ENCODE measurements around the gene ALS2.
"Not testable (repeated sequence)": the region's sequence is repeated elsewhere in the genome, so short reads cannot be mapped to it uniquely, and the experiment has no call there.

The ALS2 gene

DNA sequence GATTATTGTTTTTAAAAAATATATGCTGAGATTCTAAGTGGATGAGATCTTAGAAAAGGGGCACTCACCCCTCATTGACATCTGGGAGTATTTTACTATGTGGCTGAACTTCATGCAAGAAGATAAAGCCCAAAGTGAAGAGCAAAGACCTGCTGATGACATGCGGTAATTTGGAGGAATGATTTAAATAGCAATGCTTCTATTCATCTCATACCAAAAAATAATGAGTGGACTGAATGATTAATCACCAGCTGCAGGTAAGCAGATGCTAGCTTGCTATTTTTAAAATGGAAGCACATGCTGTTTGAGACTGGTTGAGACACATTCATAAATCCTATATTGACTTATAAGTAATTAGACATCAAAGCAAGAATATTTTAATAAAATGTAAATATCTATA lies 12.9 kb upstream of the ALS2 start:
- no peak for DNase-seq (ENCODE audit: low read depth)

DNA sequence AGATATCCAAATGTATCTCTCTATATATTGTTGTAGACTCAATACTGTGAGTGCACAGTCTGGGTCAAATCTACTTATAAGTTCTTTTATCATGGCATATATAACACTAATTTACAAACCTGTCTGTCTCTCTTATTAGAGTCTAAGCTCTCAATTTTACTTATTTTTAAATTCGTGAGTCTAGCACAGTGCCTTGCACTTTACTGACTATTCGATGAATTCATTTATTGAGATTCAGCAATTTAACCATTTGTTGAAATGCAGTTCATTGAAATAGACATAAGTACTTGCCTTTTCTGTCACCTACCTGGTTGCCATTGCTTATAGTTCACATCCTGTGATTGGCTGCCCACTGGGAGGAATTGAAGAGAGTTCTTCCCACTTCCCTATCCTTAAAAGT lies 10.3 kb upstream of the ALS2 start:
- DNase-seq (ENCODE audit: low read depth): no peak

DNA sequence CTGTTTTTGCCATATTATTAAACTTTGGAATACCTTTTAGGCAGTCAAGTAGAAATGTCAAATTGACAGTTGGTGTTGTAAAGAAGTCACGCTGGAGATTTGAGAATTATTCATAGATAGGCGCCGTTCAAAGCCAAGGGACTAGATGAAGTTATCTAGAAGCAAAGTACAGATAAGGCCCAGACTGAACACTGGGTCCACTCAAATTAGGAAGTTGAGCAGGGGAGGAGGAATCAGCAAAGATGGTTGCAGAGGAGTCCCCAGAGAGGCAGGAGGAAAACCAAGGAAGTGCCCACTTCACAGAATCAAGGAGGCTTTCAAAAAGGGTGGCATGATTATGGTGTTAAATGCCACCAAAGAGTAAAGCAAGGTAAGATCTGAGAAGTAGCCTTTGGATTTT lies 9.6 kb upstream of the ALS2 start:
- no peak for DNase-seq (ENCODE audit: low read depth)

DNA sequence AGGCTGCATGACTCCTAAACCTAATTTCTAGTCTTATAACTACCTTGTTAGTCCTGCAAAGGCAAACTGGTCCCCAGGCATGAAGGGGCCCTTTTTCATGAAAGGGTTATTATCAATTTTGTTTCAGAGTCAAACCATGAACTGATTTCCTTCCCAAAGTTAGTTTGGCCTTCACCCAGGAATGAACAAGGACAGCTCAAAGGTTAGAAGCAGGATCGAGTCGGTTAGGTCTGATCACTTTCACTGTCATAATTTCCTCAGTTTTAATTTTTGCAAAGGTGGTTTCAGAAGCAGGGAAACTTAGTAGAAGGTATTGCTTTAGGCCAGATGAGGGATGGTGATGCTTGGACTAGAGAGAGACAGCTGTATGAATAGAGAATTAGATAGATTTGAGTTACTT lies 8.7 kb upstream of the ALS2 start:
- no peak for DNase-seq (ENCODE audit: low read depth)

DNA sequence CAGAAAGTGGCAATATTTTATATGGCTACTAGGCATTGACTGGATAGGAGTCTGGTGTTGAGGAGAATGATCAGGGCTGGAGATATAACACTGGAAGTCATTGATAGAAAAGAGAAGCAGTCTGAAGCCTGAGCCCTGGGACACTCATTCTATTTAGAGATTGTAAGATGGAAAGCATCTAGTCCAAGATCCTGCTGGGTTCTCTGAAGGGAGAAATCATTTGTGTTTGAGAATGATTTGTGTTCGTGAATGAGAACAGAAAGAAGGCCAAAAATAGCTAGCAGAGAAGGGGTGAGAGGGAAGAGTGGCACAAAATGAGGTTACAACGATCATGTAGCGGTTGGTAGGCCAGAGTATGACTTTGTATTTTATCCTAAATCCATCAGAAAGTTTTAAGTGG lies 7.6 kb upstream of the ALS2 start:
- no peak for DNase-seq (ENCODE audit: low read depth)

DNA sequence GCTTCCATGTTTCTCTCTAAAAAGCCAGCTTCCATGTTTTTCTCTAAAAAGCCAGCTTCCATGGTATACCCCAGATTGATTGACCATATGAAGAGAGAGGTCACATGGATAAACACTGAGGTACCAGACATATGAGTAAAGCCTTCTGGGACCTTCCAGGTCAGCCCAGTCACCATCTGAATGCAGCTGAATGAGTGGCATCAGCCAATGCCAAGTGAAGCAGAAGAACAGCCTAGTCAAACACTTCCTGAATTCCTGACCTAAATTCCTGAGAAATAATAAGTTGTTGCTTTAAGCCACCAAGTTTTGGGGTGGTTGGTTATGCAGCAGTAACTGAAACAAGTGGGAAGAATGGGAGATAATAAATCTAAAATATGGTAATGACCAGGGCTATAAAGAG lies 5.7 kb upstream of the ALS2 start:
- DNase-seq (ENCODE audit: low read depth): no peak

DNA sequence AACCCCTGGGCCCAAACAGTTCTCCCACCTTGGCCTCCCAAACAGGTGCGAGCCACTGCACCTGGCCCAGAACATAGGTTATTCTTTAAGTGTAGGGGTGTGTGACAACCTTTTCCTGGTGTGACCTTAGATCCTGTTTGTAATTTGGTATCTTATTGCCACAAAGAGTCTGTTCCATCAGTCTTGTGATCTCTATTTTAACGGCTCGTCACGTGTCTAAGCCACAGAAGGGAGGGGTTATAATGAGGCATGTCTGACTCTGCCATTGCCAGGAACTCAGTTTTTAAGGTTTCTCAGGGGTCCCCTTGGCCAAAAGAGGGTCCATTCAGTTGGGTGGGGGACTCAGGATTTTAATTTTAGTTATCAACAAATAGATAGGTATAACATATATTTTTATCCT lies 4.4 kb upstream of the ALS2 start:
- DNase-seq (ENCODE audit: low read depth): no peak

DNA sequence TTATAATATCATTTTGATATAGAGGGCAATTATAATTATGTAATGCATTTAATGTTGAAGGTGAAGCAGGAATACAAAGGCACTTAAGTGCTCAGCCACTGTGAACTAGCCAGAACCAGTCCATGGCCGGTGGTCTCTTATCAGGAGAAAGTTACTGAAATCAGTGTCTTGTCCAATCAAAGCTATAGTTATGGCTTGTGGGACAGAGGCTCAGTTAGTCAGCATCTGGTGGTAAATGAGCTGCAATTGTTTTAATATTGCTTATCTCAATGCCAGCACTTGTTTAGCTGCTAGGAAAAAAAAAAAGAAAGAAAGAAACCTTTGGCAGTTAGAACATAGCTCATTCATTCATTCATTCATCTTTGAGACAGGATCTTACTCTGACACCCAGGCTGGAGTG lies 3.8 kb upstream of the ALS2 start:
- no peak for DNase-seq (ENCODE audit: low read depth)

DNA sequence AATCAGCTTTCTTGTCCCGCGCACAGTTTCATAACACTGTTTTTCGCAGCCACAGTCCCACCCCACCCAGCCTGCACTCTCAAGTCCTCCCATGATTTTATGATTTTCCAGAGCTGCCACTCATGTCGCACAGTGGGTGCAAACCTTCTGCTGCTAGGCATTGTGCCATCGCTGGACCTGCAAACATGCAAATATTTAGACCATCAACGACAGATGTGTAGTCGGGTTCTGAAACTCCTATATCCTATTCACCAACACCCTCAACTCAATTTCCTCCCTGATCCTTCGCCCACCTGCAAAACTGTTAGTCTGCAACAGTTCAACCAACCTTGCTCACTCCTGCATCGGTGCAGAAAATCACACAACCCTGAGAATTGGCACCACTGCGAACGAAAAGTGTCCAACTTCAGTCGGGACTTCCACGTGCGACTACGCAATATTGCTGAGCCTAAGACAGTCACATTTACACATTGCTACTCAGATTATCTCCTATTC lies 871 bp upstream of the ALS2 start:
- no peak for DNase-seq (ENCODE audit: low read depth)

DNA sequence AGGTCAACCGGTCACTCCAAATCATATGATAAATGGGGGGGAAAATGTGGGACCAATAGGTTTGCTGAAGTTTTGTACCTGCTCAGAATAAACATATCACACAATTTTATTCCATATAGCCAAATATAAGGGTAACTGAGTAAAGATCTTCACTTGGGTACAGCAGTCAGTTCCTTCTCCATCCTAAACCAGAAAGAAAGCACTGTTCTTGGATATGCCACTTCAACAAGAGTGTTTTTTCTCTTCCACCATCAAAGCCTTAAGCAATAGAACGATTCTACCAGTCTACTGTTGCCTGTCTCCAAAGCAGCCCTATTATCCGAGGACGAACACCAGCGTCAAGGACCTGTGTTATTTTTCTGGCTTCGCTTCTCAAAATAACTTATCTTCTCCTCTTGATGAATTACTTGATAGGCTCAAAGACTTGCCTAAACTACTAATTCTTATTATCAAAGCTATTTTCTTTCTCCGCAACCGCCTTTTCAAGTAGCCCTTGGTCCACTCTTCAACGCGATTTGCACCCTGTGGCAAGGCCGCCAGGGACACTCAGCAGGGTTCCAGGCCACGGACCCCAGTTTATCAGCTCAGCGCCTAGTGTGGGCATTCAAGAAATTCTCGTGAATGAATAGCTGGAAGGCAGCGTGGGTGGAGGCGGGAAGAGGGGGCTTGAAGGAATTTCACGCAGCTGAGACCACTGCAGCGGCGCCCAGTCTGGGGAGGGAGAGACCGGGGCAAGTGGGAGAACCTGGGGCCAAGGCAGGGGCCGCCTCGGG lies 646 bp downstream of the ALS2 start:
- DNase-seq (ENCODE audit: low read depth): no peak

DNA sequence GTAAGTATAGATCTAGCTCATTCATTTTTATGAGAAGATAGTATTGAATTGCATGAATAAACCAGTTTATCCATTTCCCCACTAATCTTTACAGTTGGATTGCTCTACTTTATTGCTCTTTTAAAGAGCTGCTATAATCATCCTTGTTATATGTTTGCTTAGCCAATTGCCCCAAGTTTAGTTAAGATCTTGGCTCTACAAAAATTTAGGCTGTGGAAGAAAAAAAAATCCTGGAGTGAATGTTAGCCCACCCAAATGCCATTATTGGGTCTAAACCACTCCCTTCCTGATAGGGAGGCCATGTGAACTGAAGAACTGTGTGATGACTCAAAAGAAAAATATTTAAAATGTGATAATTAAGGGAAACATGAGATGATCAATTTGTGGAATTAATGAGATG lies 2.9 kb downstream of the ALS2 start:
- no peak for DNase-seq (ENCODE audit: low read depth)

DNA sequence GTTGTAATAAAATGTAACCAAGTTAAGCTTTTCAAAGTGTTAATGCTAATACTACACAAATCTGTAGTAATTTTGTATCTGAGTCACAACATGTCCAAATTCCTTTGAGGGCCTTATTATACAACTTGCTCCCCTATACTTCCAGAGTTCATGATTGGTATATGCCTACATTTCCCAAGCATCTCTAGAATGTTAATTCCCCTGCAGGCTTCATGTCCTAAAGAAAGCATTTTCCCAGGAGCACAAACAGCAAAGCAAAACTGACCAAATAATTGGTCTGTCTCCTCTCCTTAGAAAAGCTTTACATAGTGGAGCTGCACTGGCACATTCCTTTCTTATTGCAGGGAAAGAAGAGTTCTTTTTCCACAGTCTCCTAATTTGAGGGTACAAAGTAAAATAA lies 3.7 kb downstream of the ALS2 start:
- no peak for DNase-seq (ENCODE audit: low read depth)

DNA sequence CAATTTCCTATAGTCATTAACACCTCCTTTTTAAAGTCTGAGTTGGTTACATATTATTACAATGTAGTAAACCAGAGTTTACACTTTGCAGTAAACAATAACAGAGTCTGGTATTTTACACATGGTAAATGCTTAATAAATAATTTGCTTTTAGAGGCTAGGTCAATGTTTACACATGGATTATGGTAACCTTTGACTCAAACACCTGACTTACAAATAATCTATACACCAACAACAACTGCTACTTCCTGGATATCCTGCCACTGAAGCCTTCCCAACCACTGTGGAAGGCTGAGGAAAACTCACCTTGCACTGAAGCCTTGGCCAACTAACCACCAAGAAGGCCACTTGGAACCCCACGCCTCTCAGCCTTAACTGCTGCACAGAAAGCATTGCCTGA lies 5.4 kb downstream of the ALS2 start:
- no peak for DNase-seq (ENCODE audit: low read depth)

DNA sequence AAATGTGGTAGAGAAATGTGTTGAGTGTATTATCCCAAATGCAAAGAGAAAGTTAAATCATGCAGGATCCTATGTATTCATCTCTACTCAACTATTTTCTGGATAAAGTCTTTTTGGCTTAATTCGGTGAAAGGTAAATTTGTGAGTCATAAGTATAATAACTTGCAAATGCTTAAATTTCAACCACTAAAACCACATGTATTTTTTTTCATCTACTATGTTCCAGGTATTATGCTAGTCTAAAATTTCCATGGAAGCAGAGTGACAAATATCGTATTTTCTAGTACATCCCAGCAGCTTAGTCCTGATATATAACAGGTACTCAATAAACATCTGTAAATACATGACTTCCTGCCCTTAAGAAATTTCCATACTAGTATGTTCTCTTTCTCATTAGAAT lies 6.2 kb downstream of the ALS2 start:
- DNase-seq (ENCODE audit: low read depth): no peak

DNA sequence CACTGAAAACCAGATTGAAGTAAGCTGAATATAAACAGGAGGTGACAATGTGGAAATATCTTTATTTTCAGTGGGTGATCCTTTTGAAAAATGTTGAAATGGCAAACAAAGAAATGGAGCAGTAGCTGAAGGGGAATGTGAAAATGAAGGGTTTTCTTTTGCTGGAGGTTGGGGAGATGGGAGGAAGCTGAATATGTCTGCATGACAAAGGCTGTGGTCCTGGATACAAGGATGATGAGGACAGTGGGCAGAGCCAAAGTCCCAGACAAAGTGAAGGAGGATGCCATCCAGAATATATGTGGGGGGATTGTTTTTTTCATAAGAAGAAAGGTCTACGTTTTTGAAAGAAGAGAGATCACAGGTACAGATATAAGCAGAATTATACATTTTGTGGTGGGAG lies 6.7 kb downstream of the ALS2 start:
- no peak for DNase-seq (ENCODE audit: low read depth)

DNA sequence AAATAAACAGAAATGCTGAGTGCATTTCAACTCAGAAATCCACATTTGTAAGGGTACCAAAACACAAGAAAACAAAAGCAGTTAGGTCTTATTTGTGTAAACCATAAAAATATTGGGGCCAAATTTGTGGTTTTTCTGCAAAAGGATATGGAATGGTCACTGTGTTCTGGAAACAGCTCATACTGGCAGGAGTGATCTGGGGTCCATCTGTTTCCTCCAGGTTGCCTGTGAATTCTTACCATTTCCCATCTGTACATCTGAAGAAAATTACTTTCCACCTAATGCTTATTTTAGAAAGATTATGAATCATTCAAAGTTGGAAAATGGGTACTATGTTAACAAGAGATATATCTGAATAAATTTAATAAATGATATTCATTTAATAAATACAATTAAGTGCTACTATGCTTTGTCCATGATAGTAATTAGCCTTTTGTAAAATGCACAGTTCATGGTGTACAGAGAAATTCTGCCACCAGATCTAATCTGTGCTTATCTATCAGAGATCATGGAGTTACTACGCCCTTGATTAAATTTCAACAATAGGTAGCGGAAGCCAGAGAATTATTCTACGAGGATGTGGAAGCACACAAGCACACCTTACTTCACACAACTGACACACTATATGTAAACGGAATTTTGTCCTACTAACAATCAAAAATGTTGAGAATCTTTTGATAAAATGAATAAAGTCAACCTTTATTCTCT lies 10.9 kb downstream of the ALS2 start:
- DNase-seq (ENCODE audit: low read depth): no peak

DNA sequence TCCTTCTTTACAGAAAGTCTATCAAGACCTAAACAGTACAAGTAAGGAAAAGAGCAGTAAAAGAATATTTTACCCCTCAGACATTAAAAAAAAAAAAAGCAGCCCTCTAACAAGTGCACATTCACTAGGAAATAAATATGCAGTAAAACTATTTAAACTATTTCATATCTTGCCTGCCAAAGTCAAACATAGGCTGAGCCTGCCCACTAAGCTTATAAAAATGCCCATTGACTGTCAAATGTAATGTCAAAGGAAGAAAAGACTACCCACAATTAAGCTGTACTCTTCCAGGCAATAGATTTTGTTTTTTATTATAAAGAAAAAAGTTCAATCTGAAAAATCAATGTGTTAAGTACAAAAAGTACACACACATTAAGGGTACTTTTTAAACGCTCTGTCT lies 11.8 kb downstream of the ALS2 start:
- DNase-seq (ENCODE audit: low read depth): no peak

DNA sequence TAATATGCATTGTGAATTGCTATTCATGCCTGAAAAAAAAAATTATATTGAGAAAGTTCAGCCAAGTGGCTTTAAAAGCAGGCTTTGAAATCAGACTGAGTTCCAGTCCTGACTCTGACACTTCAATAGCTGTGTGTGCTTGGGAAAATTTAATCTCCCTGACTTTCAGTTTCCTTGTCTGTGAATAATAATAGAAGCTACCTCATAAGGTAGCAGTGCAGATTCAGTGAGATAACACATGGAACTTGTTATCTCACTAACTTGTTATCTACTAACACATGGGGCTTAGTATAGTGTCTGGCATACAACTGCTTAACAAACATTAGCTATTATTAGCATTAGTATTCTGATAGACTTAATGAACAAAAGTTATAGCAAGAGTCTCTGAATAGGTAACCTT lies 14.9 kb downstream of the ALS2 start:
- no peak for DNase-seq (ENCODE audit: low read depth)

DNA sequence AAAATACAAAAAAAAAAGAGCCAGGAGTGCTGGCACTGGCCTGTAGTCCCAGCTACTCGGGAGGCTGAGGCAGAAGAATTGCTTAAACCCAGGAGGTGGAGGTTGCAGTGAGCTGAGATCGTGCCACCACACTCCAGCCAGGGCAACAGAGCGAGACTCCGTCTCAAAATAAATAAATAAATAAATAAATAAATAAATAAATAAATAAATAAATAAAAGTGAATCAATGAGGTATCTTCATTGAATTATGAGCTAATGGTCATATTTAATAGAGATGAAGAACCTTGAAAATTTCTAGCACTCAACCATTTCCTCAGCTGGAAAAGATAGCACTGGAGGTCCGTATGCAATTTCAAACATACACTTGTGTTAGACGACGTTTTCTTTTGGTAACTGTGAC lies 16.3 kb downstream of the ALS2 start:
- not testable (repeated sequence) for DNase-seq (ENCODE audit: low read depth)

DNA sequence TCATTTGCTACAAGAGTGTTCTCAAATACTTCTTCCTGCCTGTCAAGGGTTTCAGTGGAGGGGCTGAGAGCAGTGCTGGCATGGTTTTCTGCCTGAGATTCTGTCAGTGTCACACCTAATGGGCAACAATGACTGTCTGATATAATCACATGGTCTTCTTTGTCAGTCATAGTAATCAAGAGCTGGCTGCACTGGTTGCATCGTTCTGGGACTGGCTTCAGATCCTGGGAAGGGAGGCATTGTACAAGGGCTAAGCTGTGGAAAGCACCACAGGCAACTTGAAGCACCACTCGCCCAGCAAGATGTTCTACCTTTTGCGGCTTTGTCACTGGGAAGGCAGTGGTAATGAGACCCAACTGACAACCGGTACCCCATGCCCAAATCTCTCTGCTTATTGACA lies 19.6 kb downstream of the ALS2 start:
- DNase-seq (ENCODE audit: low read depth): no peak

DNA sequence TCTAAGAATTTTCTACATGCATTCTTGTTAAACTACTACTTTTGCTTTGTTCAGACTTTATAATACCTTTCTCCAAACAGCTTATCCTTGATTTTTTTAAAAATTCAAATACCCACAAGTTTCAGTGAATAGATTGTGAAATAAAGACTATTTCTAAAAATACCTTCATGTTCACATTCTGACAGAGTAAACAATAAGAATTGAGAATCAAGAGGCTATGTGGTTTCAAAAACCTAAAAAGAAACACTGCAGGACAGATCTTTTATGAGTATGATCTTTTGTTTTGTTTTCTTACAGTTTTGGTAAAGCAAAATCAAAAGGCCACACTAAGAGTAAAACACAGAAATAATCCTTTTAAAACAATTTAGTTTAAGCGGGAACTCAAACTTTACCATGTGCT lies 21.2 kb downstream of the ALS2 start:
- no peak for DNase-seq (ENCODE audit: low read depth)

DNA sequence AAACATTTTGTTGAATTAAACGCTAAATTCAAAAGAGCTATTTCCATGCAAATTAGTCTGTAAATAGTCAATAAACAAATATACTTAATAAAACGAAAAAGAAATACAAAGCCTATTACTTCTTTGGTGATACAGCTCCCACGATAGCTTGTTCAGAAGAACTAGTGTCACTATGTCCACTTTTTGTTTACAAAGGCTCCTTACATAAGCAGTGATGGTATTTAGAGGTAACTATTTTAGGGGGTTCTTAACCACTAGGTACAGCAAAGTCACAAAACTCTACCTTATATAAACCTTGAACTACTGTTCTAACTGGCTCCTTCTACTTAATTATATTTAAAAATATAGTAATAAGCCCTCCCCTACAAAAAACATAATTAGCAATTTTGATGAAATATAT lies 21.9 kb downstream of the ALS2 start:
- no peak for DNase-seq (ENCODE audit: low read depth)

DNA sequence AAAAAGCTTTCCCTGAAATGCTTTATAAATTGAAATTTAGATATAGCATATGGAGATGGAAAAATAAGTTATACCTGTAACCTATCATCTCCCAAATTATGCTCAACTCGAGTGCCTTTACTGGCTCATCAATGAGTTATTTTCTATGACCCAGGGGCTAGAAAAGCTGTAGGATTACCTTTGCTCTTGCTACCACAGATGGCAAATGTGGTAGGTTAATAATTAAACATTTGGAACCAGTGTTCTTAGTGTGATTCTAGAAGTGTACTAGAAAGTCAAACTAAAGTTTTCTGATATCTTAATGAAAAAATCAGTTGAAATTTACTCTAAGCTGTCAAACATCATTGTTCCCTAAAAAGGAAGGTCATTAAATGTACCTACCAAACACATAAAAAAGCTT lies 22.5 kb downstream of the ALS2 start:
- no peak for DNase-seq (ENCODE audit: low read depth)

Measured in stimulated activated CD8-positive, alpha-beta memory T cell treated with anti-CD3 and anti-CD28 coated beads, Interleukin-12 subunit alpha, Interleukin-12 subunit beta, amount 100 ng/mL, for 1 hour (primary cell).